Ramos (cell line): ENCODE results near the gene FOXA2.

ENCODE experiments used
- in situ Hi-C: fragments of 300-500 bp; cut with MboI; formaldehyde crosslinking; loops from one replicate; pipeline ENCODE4 v1.14.3; 2022; ENCODE audit warnings: low sequenced_read_pairs; ENCODE audit not compliant: unreplicated experiment

The FOXA2 gene

DNA sequence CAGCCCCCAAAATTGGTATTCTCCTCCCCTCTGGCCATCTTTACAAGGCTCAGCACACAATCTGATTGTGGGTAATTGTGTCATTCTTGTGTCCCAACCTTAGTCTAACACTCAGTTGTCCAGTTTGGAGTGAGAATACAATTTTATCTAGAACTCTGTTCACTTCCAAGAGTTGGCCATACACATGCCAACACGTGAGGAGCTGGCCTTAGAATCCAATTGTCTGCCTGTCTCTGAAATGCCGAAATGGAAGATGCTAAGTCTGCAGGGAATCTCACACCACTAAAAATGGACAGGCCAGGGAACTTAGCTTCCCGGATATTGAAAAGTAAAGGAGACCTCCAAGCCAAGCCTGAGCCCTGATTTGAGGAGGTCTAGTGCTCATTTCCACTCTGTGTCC is 12.3 kb downstream of the FOXA2 start:
- in situ Hi-C loops = no loop called here

GRCh38 chr20:22569353-22569752 is 15.0 kb downstream of the FOXA2 start:
- in situ Hi-C loops = no loop called here

GRCh38 chr20:22568872-22569344 is 15.5 kb downstream of the FOXA2 start:
- in situ Hi-C loops = no loop called here

DNA sequence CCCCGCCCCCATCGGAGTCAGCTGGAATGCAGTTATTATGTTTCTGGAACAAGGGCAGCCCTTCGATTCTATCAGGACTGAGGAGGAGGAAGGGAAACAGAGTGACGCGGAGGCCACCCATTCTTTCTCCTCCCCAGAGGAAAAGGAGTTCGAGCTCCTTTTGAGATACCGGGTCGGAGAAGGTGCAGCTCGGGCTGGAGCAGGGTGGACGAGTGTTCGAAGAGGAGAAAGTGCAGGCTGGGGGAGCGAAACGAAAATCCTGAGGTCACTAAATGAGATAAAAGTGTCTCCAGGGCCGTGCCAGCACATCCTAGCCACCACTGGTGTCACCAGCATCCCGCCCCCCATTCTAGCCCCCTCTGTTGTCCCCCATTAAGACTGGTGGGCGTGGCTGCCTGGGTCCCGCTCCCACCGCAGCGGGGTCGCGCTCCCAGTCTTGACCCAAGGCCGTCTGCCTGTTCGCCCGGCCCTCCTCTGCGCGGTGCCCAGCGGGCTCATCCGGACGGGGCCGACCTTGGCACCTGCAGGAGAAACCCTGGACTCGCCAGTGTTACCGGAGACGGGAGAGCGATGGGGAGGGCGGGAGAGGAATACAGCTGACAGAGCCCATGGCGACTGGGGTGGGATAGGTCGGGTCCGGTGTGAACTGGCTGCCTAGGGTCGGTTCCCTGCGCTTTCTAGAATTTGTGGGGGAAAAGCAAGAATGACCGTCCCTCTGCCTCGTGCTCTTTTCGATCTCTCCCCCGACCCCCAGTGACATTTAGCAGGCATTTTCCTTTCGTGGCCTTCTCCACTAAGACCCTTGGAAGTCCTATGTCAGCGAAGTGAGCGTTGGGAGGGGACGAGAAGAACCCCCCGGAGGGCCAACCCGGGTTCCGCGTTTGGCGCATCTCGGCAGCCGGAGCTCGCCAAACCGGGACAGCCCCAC is 16.2 kb downstream of the FOXA2 start:
- in situ Hi-C loops = no loop called here

DNA sequence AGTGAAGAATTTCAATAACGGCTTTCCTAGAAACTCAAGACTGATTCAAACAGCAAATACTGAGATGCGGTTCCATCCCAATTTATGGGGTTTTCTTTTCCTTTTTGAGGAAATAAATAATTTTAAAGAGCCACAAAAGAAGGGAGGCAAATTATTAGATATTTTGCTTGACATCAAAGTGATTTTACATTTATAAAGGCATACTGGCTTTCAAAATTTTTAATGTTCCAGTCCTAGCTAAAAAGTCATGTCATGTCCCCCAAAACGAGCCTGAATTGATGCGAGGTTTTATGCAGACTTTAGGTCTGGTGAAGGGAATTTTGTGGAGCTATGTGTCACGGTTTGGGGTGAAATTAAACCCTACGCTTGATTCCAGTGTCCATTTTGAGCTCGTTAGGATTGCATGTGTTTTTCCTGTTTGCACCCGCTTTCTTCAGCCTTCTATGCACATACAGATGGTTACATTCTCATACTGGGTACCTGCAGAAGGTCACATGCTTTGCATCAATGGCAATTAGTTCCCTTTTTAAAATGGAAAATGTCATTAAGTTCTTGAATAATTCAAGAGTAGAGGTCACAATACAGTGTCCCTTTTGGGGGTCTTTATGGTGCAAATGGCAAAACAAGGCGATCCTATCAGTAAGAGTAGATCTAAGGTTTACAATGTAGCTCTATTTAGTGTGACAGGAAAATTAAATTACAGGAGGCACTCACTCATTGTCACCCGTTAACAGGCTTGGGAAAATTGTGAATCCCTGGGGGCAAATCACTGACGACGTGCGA is 17.3 kb downstream of the FOXA2 start:
- in situ Hi-C loops = no loop called here

GRCh38 chr20:22563062-22563965 is 21.1 kb downstream of the FOXA2 start:
- in situ Hi-C loops = no loop called here

GRCh38 chr20:22562620-22563019 is 21.8 kb downstream of the FOXA2 start:
- in situ Hi-C loops = no loop called here

- in situ Hi-C loops = no loop called here
Measured at GRCh38 chr20:22561965-22562577, 22.3 kb downstream of the FOXA2 start.

DNA sequence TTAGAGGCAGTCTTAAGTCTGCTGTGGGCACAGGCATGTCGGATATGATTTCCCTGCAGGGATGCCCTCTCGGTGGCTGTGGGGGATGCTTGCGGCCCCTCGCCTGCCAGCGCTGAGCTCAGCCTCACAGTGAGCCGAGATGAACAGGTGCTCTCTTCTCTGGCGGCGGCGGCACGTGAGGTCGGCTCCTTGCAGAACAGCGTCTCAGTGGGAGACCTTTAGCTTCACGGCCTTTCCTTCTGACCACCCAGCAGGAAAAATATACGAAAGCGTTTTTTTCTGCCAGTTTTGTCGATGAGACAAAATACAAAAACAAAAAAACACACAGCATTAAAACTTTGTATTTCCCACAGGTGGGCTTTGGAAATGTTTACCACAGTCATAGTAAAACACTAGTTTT is 23.6 kb downstream of the FOXA2 start:
- in situ Hi-C loops = no loop called here

DNA sequence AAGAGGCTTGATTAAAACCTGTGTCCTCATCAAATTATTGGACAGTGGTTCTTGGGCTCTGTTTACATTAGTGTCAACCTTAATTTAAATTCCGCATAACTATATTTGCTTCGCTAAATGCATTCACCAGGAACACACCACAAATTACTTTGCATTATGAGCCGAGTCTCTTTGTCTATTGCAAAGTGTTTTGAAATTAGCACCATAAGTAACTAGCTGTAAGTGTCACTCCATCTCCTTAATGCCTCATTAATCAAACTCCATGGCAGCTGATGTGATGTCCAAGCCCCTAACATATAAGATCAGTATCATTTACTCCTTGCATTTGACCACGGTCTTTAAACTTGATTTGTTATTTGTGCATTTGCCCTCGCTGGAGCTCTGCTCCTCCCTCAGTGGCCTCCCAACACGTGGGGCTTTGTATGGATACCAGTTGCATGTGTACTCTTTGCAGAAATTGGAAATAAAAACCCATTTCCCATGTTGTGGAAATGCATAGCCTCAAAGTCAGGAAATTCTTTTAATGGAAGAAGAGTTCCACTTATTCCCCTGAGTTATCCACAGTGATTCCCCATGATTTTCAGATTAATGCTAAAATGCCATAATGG is 24.6 kb downstream of the FOXA2 start:
- in situ Hi-C loops = loop anchor here (10.0 kb wide), 1 partner anchor 55 kb away; no protein-coding TSS in a partner anchor

- in situ Hi-C loops = loop anchor here (10.0 kb wide), 1 partner anchor 57 kb away; no protein-coding TSS in a partner anchor
Measured at GRCh38 chr20:22557403-22558276, 26.7 kb downstream of the FOXA2 start.

DNA sequence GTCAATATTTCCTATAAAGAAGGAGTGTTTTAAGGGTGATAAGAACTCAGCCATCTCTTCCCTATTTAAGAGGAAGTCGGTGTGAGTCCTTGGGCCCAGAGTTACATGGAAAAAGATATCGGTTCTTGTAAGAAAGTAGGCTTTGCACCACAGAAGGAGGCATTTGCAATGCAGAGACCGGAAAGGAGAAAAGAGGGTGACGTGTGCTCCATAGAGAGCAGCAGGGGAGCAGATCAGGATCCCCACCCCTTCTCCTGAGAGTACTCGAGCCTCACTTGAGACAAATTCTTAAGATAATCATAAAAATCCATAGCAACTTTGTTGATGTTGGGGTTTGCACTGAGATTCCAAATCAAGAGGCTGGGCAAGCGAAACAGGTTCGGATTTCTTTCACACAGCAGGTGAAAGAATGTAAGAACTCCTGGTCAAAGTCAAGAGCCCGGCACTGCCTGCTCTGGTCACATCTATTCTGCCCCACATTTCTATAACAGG is 27.8 kb downstream of the FOXA2 start:
- in situ Hi-C loops = loop anchor here (10.0 kb wide), 1 partner anchor 58 kb away; no protein-coding TSS in a partner anchor

GRCh38 chr20:22555791-22556564 is 28.4 kb downstream of the FOXA2 start:
- in situ Hi-C loops = loop anchor here (10.0 kb wide), 1 partner anchor 59 kb away; no protein-coding TSS in a partner anchor

DNA sequence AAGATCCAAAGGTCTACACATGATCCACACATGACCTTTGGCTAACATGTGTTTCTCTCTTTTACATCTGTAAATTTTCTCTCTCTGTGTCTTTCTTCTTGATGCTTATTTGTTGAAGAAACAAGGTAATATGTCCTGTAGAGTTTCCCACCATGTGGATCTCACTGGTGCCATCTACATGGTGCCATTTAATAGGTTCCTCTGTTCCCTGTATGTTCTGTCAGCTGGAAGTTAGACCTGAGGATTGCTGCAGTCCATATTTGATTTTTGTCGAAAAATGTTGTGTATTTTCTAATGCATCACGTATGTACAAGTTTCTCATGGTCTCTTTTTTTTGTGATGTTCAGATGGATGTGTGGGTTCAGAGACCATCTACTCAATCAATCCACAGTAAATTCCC is 30.0 kb downstream of the FOXA2 start:
- in situ Hi-C loops = loop anchor here (10.0 kb wide), 1 partner anchor 60 kb away; no protein-coding TSS in a partner anchor

DNA sequence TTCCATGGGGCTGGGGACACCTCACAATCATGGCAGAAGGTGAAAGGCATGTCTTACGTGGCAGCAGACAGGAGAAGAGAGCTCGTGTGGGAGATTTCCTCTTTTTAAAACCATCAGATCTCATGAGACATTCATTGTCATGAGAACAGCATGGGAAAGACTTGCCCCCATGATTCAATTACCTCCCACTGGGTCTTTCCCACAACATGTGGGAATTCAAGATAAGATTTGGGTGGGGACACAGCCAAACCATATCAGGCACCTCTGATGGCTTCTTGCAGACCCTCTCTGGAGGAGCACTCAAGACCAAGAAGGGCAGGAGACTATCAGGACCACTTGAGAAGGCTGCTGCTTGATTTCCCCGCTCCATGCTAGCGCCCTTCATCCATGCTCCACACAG is 33.9 kb downstream of the FOXA2 start:
- in situ Hi-C loops = loop anchor here (10.0 kb wide), 1 partner anchor 64 kb away; no protein-coding TSS in a partner anchor

- in situ Hi-C loops = no loop called here
Measured at GRCh38 chr20:22548040-22548439, 36.3 kb downstream of the FOXA2 start.

DNA sequence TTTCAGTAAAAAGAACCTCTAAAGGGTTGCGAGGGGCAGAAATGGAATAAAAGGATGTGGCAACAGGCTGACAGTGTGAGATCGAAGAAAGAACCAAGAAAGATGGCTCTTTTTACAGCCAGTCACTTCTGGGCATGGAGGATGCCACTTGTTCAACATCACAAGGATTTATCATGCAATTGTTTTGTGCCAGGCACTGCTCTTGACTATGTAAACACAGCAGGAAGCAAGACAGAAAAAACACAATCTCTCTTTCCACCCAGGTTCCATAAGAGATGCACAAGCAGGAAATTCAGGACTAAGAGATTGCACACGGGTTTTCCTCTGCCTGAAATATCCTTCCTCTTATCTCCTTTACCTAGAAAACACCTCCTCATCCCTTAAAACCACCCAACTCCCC is 38.0 kb downstream of the FOXA2 start:
- in situ Hi-C loops = no loop called here
